SHP77 (cell line): Measurements from ENCODE around the gene CAPZA3.
"Not testable (repeated sequence)": the region's sequence is repeated elsewhere in the genome, so short reads cannot be mapped to it uniquely, and the experiment has no call there.

ENCODE experiments used
- DNase-seq, 2 experiments: peaks; one replicate each; lab custom pipeline; 2025; lab: John Stamatoyannopoulos, UW

CAPZA3 gene

DNA sequence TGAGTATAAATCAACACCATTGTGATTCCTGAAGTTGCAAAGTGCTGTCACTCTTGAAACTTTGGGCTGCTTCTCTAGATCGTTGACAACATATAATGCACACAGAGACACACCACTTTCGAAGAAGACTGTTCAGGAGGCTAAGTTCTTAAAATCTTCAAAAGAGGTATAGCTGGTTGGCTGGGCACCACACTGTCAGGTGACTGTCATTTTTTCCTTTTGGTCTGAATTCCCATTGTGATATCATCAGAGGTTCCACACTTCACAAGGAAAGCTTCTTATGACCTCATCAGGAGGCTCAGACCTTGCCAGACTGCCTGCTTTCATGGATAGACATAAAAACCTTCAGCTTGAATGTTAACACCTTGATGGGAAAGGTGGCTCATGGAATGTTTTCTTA is at the start of gene CAPZA3, which contains the start of gene PLCZ1:
Gene CAPZA3, plus strand, starts transcription at position 301 of the 400 bp plus-strand sequence. CDS start 150 bp downstream, outside the sequence.
Gene PLCZ1, minus strand, starts transcription at position 194 of the 400 bp plus-strand sequence. CDS start 641 bp downstream, outside the sequence.
- DNase-seq = no peak

DNA sequence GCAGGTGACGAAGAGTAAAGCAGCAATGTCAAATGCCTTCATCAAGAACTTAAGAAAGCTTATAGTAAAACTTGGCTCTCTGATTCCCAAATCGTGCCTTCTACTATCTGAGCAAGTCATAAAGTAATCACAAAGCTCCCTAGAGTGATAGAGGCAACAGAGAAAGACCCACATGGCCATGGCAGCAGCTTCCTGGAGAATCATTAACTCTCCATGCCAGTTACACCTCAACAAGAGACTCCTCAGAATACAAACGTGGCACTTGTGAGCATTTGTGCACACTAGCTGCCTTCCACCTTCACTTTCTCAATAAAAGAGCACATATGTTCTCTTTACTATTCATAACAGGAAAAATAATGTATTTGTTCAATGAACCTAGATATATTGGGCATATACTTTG is 48.1 kb upstream of the CAPZA3 start:
- no peak for DNase-seq

DNA sequence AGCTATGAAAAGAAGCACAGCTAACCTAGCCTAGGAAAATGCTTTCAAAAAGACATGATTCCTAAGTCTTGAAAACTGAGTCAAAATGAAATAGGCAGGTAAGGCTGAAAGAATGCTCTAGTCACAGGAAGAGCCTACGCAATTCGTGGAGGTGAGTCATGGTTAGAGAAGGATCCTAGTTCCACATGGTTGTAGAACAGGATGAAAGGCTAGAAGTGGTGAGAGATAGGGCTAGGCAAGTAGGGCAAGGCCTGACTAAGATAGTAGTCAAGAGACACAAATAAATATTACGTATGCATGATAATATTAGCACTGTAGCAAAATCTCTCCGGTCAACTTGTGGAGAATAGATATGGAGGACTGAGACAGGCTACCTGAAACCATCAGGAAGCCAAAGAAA is 47.3 kb upstream of the CAPZA3 start:
- no peak for DNase-seq

- not testable (repeated sequence) for DNase-seq
Measured at GRCh38 chr12:18693986-18694385, 43.9 kb upstream of the CAPZA3 start.

DNA sequence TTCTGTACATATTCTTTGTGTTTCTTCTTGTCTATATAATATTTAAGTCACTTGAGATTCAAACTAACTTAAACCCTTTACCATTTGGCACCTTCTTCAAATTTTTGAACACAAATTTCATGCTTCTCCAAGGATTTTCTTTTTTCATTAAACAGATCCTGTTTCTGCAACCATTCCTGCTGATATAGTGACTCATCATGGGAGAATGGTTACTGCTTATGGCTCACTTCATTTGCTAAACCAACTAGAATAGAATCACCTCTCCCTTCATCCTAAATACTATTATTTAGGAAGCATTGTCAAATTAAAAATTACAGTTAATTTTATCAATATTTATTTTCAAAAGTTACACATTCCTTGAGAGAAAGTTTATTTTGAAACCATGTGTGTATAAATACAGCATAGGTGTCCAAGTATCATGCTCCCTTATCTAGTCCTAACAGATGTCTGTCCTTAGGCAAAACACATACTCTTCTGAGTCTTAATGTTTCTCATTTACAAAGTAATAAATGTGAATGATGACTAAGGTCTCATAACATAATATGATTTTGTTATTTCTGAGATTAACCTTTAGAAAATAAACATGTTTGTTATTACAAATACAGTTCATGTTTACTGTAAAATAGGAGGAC is 40.8 kb upstream of the CAPZA3 start:
- no peak for DNase-seq

GRCh38 chr12:18700271-18700670 is 37.6 kb upstream of the CAPZA3 start:
- no peak for DNase-seq

DNA sequence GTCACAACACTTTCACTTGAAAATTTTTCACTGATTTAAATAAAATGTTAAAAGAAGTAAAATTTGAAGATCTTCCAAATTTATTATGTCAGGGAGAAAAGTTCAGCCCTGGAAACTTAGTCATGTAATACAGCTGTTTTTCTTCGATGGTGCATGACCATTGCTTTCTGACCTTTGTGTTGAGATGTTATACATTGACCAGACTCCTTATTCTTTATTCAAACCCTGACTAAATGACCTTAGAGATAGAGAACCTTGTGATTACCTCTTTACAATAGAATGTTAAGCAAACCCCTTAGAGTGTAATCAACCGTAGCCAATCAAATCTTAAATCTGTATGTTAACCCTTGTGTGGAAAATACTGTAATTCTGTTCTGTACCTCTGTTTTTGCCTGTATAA is 34.6 kb upstream of the CAPZA3 start:
- no peak for DNase-seq

GRCh38 chr12:18703911-18704310 is 34.0 kb upstream of the CAPZA3 start:
- DNase-seq = no peak

DNA sequence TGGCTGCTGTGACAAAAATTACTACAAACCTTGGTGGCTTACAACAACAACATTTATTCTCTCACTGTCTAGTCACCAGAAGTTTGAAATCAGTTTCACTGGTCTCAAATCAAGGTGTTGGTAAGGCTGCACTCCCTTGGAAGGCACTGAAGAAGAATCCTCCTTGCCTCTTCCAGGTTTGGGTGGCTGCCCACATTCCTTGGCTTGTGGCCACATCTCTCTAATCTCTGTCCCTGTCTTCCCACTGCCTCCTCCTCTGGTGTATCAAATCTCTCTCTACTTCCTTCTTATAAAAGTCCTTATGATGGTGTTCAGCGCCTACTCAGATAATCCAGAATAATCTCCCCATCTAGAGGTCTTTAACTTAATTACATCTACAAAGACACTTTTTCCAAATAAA is 31.1 kb upstream of the CAPZA3 start:
- no peak for DNase-seq

DNA sequence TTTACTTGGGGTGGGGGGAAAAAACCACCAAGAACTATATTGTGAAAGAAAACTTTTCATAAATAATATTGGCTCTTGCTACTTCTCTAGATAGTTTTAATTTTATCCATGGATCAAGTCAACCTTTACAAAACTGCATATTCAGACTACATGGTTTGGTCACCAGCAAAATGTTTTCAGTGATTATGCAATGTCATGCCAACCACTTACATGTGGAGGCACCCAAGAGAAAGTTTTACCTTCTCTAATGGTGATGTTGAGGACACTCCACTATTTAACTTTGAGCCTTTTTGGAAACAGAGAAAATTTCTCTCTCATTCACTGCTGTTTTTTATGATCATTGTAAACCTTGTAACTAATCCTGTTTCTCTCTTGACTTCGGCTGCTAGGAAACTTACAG is 21.7 kb upstream of the CAPZA3 start:
- DNase-seq = no peak

DNA sequence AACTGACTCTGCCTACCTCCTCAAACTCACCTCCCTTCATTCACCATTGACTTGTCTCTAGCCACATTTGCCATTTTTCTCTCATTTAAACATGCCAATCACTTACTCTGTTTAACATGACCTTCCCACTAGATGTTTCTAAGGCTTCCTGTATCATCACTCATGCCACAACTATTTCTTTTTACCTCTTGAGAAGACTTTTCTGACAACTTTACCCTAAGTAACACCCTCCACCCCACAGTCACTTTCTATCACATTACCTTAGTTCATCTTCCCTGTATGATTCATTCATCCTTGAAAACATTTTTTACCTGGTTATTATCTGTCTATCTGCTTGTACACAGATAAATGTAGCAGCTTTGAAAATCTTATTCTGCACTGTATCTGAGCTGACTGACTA is 19.5 kb upstream of the CAPZA3 start:
- no peak for DNase-seq

- no peak for DNase-seq
Measured at GRCh38 chr12:18719922-18720510, 17.9 kb upstream of the CAPZA3 start.

GRCh38 chr12:18720690-18721089 is 17.2 kb upstream of the CAPZA3 start:
- no peak for DNase-seq

- DNase-seq = no peak
Measured at GRCh38 chr12:18721452-18721851, 16.5 kb upstream of the CAPZA3 start.

DNA sequence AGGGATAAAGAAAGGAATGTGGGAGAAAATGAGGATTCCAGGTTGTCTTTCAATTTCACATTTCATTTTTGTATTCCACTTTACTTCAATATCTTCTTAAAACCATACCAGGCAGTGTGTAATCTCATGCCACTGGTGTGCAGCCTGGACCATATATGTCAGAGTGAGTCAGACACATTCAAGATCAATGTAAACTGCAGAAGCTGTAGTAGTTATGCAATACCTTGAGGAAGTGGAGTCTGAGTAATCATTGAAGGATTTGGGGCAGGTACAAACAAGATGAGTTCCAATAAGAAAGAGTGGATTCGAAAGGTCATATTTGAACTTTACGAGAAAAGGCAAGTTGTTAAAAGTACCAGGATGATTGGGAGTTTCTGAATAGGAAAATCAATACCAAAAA is 14.2 kb upstream of the CAPZA3 start:
- DNase-seq = no peak

DNA sequence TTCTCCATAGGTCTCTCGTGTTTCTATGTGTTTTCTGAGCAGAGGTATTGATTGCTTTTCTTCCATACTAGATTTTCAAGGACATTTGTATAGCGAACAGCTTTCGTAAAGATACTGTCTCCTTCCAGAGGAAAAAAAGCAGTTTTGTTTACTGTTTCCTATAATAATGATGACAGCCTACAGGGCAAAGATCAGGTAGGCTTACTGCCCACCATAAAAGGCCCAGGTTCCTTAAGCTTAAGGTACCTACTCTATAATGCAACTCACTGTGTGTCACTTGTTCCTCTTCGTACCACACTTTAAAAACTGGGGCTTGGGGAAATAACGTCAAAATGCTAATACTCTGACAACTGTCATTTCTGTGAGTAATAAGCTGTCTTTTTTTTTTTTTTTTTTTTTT is 6.8 kb upstream of the CAPZA3 start:
- DNase-seq = no peak

- DNase-seq = no peak
Measured at GRCh38 chr12:18747895-18748294, 10.0 kb downstream of the CAPZA3 start.

GRCh38 chr12:18749386-18749957 is 11.6 kb downstream of the CAPZA3 start:
- no peak for DNase-seq

DNA sequence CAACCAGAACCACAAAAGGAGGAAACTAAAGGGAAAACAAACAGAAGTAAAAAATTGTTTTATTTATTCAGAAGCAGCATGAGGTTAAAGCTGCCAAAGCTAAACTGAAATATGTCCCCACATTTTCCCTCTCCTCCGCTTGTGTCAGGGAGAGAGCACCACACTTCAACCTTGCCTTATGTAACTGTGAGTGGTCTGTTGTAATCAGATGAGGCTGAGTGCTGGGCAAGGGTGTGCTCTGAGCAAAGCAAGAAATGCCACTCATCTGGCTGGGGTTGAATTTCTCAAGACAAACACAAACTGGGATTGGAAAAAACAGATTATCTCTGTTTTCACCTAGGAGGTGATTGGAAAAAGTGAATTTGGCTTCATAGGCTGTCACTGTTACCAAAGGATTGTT is 12.2 kb downstream of the CAPZA3 start:
- no peak for DNase-seq

GRCh38 chr12:18751866-18752265 is 13.9 kb downstream of the CAPZA3 start:
- no peak for DNase-seq

- no peak for DNase-seq
Measured at GRCh38 chr12:18752280-18752920, 14.5 kb downstream of the CAPZA3 start.

- no peak for DNase-seq
Measured at GRCh38 chr12:18752947-18753346, 15.0 kb downstream of the CAPZA3 start.

- DNase-seq = no peak
Measured at GRCh38 chr12:18753481-18754123, 15.7 kb downstream of the CAPZA3 start.
